SK-N-SH (cell line): ENCODE results near the gene SIGLEC1. TPM values are rescaled to one million over a fixed set of nuclear protein-coding genes. Genes with fewer than 3 reads are reported as not detected.

Source experiments
- CTCF ChIA-PET: fragments of 300-600, 350-600 bp; formaldehyde crosslinking; extraction: SDS; loops from one replicate; lab custom pipeline; 2021; lab: Yijun Ruan, JAX
- POLR2A ChIA-PET: fragments of 350-600 bp; sonication (Branson Sonifier 250); formaldehyde crosslinking; extraction: SDS; loops from one replicate; lab custom pipeline; 2020; ENCODE audit warnings: antibody characterized with exemption, inconsistent platforms; lab: Yijun Ruan, JAX
- DNase-seq: peaks from one replicate; pipeline ENCODE4 v3.0.0; 2012
- H2AFZ ChIP-seq: fragments of 200-600 bp; sonication (generic); 2 replicates; pipeline ENCODE4 v1.8.1; 2016; ENCODE audit warnings: antibody characterized with exemption, mild to moderate bottlenecking, low read depth
- H3F3A ChIP-seq: fragments of 200-600 bp; sonication (generic); replicated peaks from 2 replicates; pipeline ENCODE3; 2016; ENCODE audit warnings: antibody characterized with exemption, mild to moderate bottlenecking; ENCODE audit not compliant: insufficient read depth
- H3K27ac ChIP-seq, 2 experiments: fragments of 200-500 bp in 1 of 2; fragments of 200-600 bp in 1 of 2; sonication (Bioruptor generic) in 1 of 2; sonication (generic), shearing (Covaris generic) in 1 of 2; 2 replicates each; pipeline versions ENCODE4 v1.5.1 to v1.6.1; 2014 to 2016; ENCODE audit warnings: low read depth in 2 of 2, inconsistent platforms in 1 of 2, low read length in 1 of 2, mild to moderate bottlenecking in 1 of 2, mixed read lengths in 1 of 2
- H3K27me3 ChIP-seq: fragments of 200-600 bp; sonication (generic), shearing (Covaris generic); 2 replicates; pipeline ENCODE4 v1.6.1; 2016; ENCODE audit warnings: mixed run types; ENCODE audit not compliant: insufficient read depth
- H3K36me3 ChIP-seq, 2 experiments: fragments of 200-500 bp in 1 of 2; fragments of 200-600 bp in 1 of 2; sonication (Bioruptor generic) in 1 of 2; sonication (generic) in 1 of 2; replicated peaks in 1 of 2; 2 replicates each; pipeline versions ENCODE3 to v1.5.1; 2014 to 2016; ENCODE audit warnings: low read length in 1 of 2, mild to moderate bottlenecking in 1 of 2; ENCODE audit not compliant: insufficient read depth in 2 of 2, control insufficient read depth in 1 of 2
- H3K4me1 ChIP-seq, 2 experiments: fragments of 200-500 bp in 1 of 2; fragments of 200-600 bp in 1 of 2; sonication (Bioruptor generic) in 1 of 2; sonication (generic), shearing (Covaris generic) in 1 of 2; 2 replicates each; pipeline versions ENCODE4 v1.5.1 to v1.6.1; 2014 to 2016; ENCODE audit warnings: low read depth in 1 of 2, low read length in 1 of 2, mixed run types in 1 of 2; ENCODE audit not compliant: insufficient read depth in 2 of 2, control insufficient read depth in 1 of 2
- H3K4me2 ChIP-seq: fragments of 200-600 bp; sonication (generic), shearing (Covaris generic); 2 replicates; pipeline ENCODE4 v1.6.1; 2017; ENCODE audit warnings: mixed run types
- H3K4me3 ChIP-seq, 2 experiments: fragments of 200-500 bp in 1 of 2; fragments of 200-600 bp in 1 of 2; sonication (Bioruptor generic) in 1 of 2; sonication (generic), shearing (Covaris generic) in 1 of 2; 2 replicates each; pipeline versions ENCODE4 v1.5.1 to v1.8.1; 2014 to 2016; ENCODE audit warnings: low read depth in 2 of 2, inconsistent platforms in 1 of 2, low read length in 1 of 2, mild to moderate bottlenecking in 1 of 2, mixed read lengths in 1 of 2, moderate library complexity in 1 of 2
- H3K79me2 ChIP-seq: fragments of 200-600 bp; sonication (generic); 2 replicates; pipeline ENCODE4 v1.8.1; 2017; ENCODE audit warnings: mild to moderate bottlenecking; ENCODE audit not compliant: insufficient read depth
- H3K9ac ChIP-seq: fragments of 200-600 bp; sonication (generic); 2 replicates; pipeline ENCODE4 v1.6.1; 2017; ENCODE audit warnings: mixed run types
- H3K9me2 ChIP-seq: fragments of 200-600 bp; sonication (generic); 2 replicates; pipeline ENCODE4 v1.6.1; 2017; ENCODE audit warnings: mixed run types
- H3K9me3 ChIP-seq: fragments of 200-600 bp; sonication (generic); 2 replicates; pipeline ENCODE4 v1.6.1; 2017; ENCODE audit warnings: mixed run types, mild to moderate bottlenecking, moderate library complexity
- H4K20me1 ChIP-seq: fragments of 200-600 bp; sonication (generic); 2 replicates; pipeline ENCODE4 v1.6.1; 2017; ENCODE audit warnings: mild to moderate bottlenecking, mixed run types; ENCODE audit not compliant: insufficient read depth
- CTCF ChIP-seq: fragments of 200-600 bp; sonication (generic); IDR thresholded peaks from 2 replicates; pipeline ENCODE4 v1.6.1; 2017; ENCODE audit warnings: antibody characterized with exemption, mild to moderate bottlenecking, moderate library complexity
- ELF1 ChIP-seq: IDR thresholded peaks from 2 replicates; pipeline ENCODE4 v1.4.0; 2012
- FOXM1 ChIP-seq: IDR thresholded peaks from 2 replicates; pipeline ENCODE4 v1.4.0; 2012; ENCODE audit warnings: low read depth, mild to moderate bottlenecking
- GABPA ChIP-seq: IDR thresholded peaks from 2 replicates; pipeline ENCODE4 v1.4.0; 2012; ENCODE audit warnings: low read depth, mild to moderate bottlenecking
- IRF3 ChIP-seq: fragments of 150-350 bp; IDR thresholded peaks from 2 replicates; pipeline ENCODE4 v1.6.1; 2016; ENCODE audit warnings: mild to moderate bottlenecking, low read depth, low read length
- JUND ChIP-seq: IDR thresholded peaks from 2 replicates; pipeline ENCODE4 v1.4.0; 2012
- MAX ChIP-seq: IDR thresholded peaks from 2 replicates; pipeline ENCODE4 v1.4.0; 2012; ENCODE audit warnings: low read depth
- NFIC ChIP-seq: IDR thresholded peaks from 2 replicates; pipeline ENCODE4 v1.4.0; 2012; ENCODE audit warnings: borderline replicate concordance
- NRF1 ChIP-seq: IDR thresholded peaks from 2 replicates; pipeline ENCODE4 v1.6.1; 2012; ENCODE audit warnings: low read depth, mild to moderate bottlenecking, low read length
- PBX3 ChIP-seq: IDR thresholded peaks from 2 replicates; pipeline ENCODE4; 2012
- POLR2AphosphoS5 ChIP-seq: IDR thresholded peaks from 2 replicates; pipeline ENCODE4 v1.6.1; 2012; ENCODE audit warnings: low read depth, low read length
- RAD21 ChIP-seq: IDR thresholded peaks from 2 replicates; pipeline ENCODE4 v1.6.1; 2012; ENCODE audit warnings: mild to moderate bottlenecking, low read length
- REST ChIP-seq: IDR thresholded peaks from 2 replicates; pipeline ENCODE4 v1.6.1; 2012; ENCODE audit warnings: mild to moderate bottlenecking, low read depth, low read length, moderate library complexity
- RFX5 ChIP-seq: IDR thresholded peaks from 2 replicates; pipeline ENCODE4 v1.6.1; 2012; ENCODE audit warnings: mild to moderate bottlenecking, improper control_type of control experiment, low read length
- SIN3A ChIP-seq: IDR thresholded peaks from 2 replicates; pipeline ENCODE4 v1.6.1; 2012; ENCODE audit warnings: low read depth, mild to moderate bottlenecking, low read length, moderate library complexity, borderline replicate concordance
- SMC3 ChIP-seq: IDR thresholded peaks from 2 replicates; pipeline ENCODE4 v1.6.1; 2012; ENCODE audit warnings: low read depth, low read length, improper control_type of control experiment
- TEAD4 ChIP-seq: IDR thresholded peaks from 2 replicates; pipeline ENCODE4 v1.4.0; 2012; ENCODE audit warnings: mild to moderate bottlenecking, borderline replicate concordance; ENCODE audit not compliant: insufficient read depth
- ZBTB33 ChIP-seq: IDR thresholded peaks from 2 replicates; pipeline ENCODE4 v1.4.0; 2012; ENCODE audit warnings: low read depth, borderline replicate concordance
- WGBS: methylation state at CpG from one replicate; pipeline ENCODE4 v1.1.6; 2017; ENCODE audit warnings: low lambda C conversion rate; 5-methylcytosine and 5-hydroxymethylcytosine counted together
- polyA plus RNA-seq, 3 experiments: library from polyadenylated mRNA; depleted of rRNA; stranded (reverse); fragments of >200 nt; gene quantifications; 2 replicates each; pipeline ENCODE4 v1.2.3, GENCODE V29; 2012

Gene SIGLEC1
- polyA plus RNA-seq, 1 of the 3 experiments (the other 2 are of a cell fraction), result not detected

GRCh38 chr20:3749689-3750531 lies 37.5 kb upstream of the SIGLEC1 start:
- no peak for TF ChIP-seq REST
- no peak for TF ChIP-seq NFIC
- no peak for TF ChIP-seq RFX5
- TF ChIP-seq JUND, result no peak
- TF ChIP-seq SIN3A, result peak; percentile 48; the same call in 1 of the 2 replicates
- TF ChIP-seq ZBTB33, result no peak
- no peak for TF ChIP-seq ELF1
- peak; percentile 55 for TF ChIP-seq SMC3
- peak; percentile 34 for TF ChIP-seq RAD21
- no peak for TF ChIP-seq IRF3
- TF ChIP-seq CTCF, result peak; percentile 83
- no peak for TF ChIP-seq PBX3
- 0 out of 2 replicates have a peak, but pooled peaks have one; percentile 14 for TF ChIP-seq POLR2AphosphoS5
- TF ChIP-seq NRF1, result peak; percentile 41; the same call in 1 of the 2 replicates
- 0 out of 2 replicates have a peak, but pooled peaks have one; percentile 33 for TF ChIP-seq MAX
- TF ChIP-seq GABPA, result no peak
- TF ChIP-seq FOXM1, result 0 out of 2 replicates have a peak, but pooled peaks have one; percentile 19
- no peak for TF ChIP-seq TEAD4
- Histone ChIP-seq H3K27ac (peak overlapping the region in 1 of 2 experiments; percentile 22; a peak in 1 of 4 replicates), H3K4me1 (peaks cover 0 to 9% of the 10 kb centered on the region in 2 experiments; a peak in 1 of 4 replicates), H3K9ac (0 out of 2 replicates have a peak overlapping the region, but pooled peaks have one; percentile 9), H3K9me3 (no peaks in the 10 kb centered on the region), H3K27me3 (no peaks in the 10 kb centered on the region), H3F3A (no peaks in the 10 kb centered on the region), H2AFZ (peak overlapping the region; percentile 79; the same call in 1 of the 2 replicates), H3K9me2 (no peaks in the 10 kb centered on the region), H3K79me2 (no peaks in the 10 kb centered on the region), H3K36me3 (peaks cover 0 to 3% of the 10 kb centered on the region in 2 experiments), H3K4me2 (peak overlapping the region; percentile 76), H3K4me3 (peak overlapping the region; percentile 46 to 57), H4K20me1 (no peaks in the 10 kb centered on the region)
- WGBS, result 30% methylated on average over 31 of the region's 72 CpGs
- peak; percentile 98 for DNase-seq
- POLR2A ChIA-PET, result interaction anchor here (0.6 to 3.6 kb wide), 3 partner anchors 10 to 33 kb away, joined by 3 to 13 read pairs (median 4); partner anchors contain the start of gene ADISSP
- CTCF ChIA-PET, result interaction anchor here (0.6 to 9.8 kb wide), 28 partner anchors 9 to 105 kb away, joined by 3 to 151 read pairs (median 6); partner anchors contain the start of genes ADISSP, CENPB and SPEF1
